Measurements from ENCODE around the gene WDFY2. TPM values are rescaled to one million over a fixed set of nuclear protein-coding genes. Genes with fewer than 3 reads are reported as not detected.

WDFY2 gene
- total RNA-seq, 4 donors from 2014 or later = 5.2 to 11.5 (median 8.5) TPM

- TF ChIP-seq EP300 (IDR thresholded peaks at IDR 0.05) (no peak), POLR2AphosphoS5 (IDR thresholded peaks at IDR 0.05) (no peak), CTCF (IDR thresholded peaks at IDR 0.05) (no peak), POLR2A (IDR thresholded peaks at IDR 0.05) (no peak)
- Histone ChIP-seq H3K9me3 (no peaks in the 10 kb centered on the region), H3K27me3 (no peaks in the 10 kb centered on the region), H3K36me3 (peaks cover 0 to 8% of the 10 kb centered on the region in 2 donors), H3K4me3 (no peak overlapping the region), H3K27ac (no peak overlapping the region), H3K4me1 (peaks cover 0 to 6% (median 0%) of the 10 kb centered on the region in 3 donors)
- 66 to 67% methylated on average over 6 of the region's 6 CpGs for WGBS, 2 donors (ENCODE audit: low coverage in 1 of 2)
- ATAC-seq = no peak
Measured at GRCh38 chr13:51659276-51660127, 75.2 kb downstream of the WDFY2 start.

- ATAC-seq = no peak
- TF ChIP-seq POLR2A (IDR thresholded peaks at IDR 0.05) (no peak), POLR2AphosphoS5 (IDR thresholded peaks at IDR 0.05) (no peak), EP300 (IDR thresholded peaks at IDR 0.05) (no peak), CTCF (IDR thresholded peaks at IDR 0.05) (no peak)
- WGBS, 2 donors (ENCODE audit: low coverage in 1 of 2) = 72 to 75% methylated on average over 1 of the region's 1 CpG
- peaks cover 0 to 13% (median 0%) of the 10 kb centered on the region in 3 donors for H3K4me1 ChIP-seq
- no peaks in the 10 kb centered on the region for H3K27me3 ChIP-seq
- no peak overlapping the region for H3K27ac ChIP-seq
- H3K4me3 ChIP-seq = no peak overlapping the region
- H3K9me3 ChIP-seq = no peaks in the 10 kb centered on the region
- peaks cover 0 to 8% of the 10 kb centered on the region in 2 donors for H3K36me3 ChIP-seq
Measured at GRCh38 chr13:51660813-51661212, 76.6 kb downstream of the WDFY2 start.

- ATAC-seq = no peak
- H3K36me3 ChIP-seq = peaks cover 0 to 8% of the 10 kb centered on the region in 2 donors
- H3K4me3 ChIP-seq = no peak overlapping the region
- peaks cover 0 to 25% (median 0%) of the 10 kb centered on the region in 3 donors for H3K4me1 ChIP-seq
- no peak overlapping the region for H3K27ac ChIP-seq
- 68 to 80% methylated on average over 7 to 8 of the region's 8 CpGs for WGBS, 2 donors (ENCODE audit: low coverage in 1 of 2)
- no peaks in the 10 kb centered on the region for H3K9me3 ChIP-seq
- TF ChIP-seq EP300 (IDR thresholded peaks at IDR 0.05) (no peak), POLR2A (IDR thresholded peaks at IDR 0.05) (no peak), POLR2AphosphoS5 (IDR thresholded peaks at IDR 0.05) (no peak), CTCF (IDR thresholded peaks at IDR 0.05) (no peak)
- H3K27me3 ChIP-seq = no peaks in the 10 kb centered on the region
Measured at GRCh38 chr13:51663973-51664957, 80.0 kb downstream of the WDFY2 start.

GRCh38 chr13:51665456-51665855, 81.2 kb downstream of the WDFY2 start:
- H3K27ac ChIP-seq = no peak overlapping the region

More at GRCh38 chr13:51665456-51665855, 81.2 kb downstream of the WDFY2 start:
- no peak overlapping the region for H3K4me3 ChIP-seq
- no peaks in the 10 kb centered on the region for H3K9me3 ChIP-seq
- 56 to 76% methylated on average over 1 to 2 of the region's 2 CpGs for WGBS, 2 donors (ENCODE audit: low coverage in 1 of 2)
- no peak for ATAC-seq
- H3K36me3 ChIP-seq = peaks cover 0 to 8% of the 10 kb centered on the region in 2 donors
- H3K27me3 ChIP-seq = no peaks in the 10 kb centered on the region
- peaks cover 0 to 20% (median 0%) of the 10 kb centered on the region in 3 donors for H3K4me1 ChIP-seq
- no peak for TF ChIP-seq POLR2A (IDR thresholded peaks at IDR 0.05)
- no peak for TF ChIP-seq POLR2AphosphoS5 (IDR thresholded peaks at IDR 0.05)
- TF ChIP-seq CTCF (IDR thresholded peaks at IDR 0.05) = no peak
- no peak for TF ChIP-seq EP300 (IDR thresholded peaks at IDR 0.05)
